Body of pancreas (tissue), 4 donors: ENCODE data around the gene ROBO2.

Experiments
- POLR2A ChIP-seq, 3 donors: fragments of 450-650 bp; IDR thresholded peaks; one replicate each; pipeline ENCODE4 v1.6.1; 2016; ENCODE audit warnings: antibody characterized with exemption in 3 of 3, mild to moderate bottlenecking in 2 of 3
- TF ChIP-seq, protein P1 (sequence below), 7 experiments: fragments of 450-650 bp in 4 of 7; fragments of 200-600 bp in 3 of 7; sonication (generic) in 3 of 7; IDR thresholded peaks; one replicate each; pipeline ENCODE4 v1.5.1; 2016 to 2019; ENCODE audit warnings: antibody characterized with exemption in 7 of 7

DNA sequence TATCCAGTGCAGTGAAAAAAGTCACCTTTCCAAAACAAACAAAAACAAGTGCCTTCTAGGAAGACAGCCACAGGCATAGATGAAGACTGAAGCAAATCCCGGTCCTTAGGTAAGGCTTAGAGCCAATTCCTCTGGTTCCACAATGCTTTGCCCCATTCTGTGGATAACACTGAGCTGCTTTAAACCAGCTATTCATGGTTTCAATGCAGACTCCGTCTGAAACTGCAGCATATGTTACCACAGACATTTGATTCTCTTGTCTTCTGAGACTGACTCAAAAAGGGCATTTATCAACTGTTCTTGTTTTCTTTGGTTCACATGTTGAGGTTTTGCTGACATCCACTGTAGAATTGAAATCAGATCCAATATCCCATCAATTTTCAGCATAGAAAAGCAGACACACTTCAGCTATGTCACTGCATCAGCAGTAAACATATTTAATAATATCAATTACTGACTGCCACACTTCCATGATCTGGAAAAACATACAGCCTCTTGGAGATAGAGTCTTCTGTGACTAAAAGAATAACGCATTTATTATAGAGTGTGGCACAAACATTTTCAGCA, 659.3 kb downstream of the ROBO2 start:
- TF ChIP-seq, protein P1, sequence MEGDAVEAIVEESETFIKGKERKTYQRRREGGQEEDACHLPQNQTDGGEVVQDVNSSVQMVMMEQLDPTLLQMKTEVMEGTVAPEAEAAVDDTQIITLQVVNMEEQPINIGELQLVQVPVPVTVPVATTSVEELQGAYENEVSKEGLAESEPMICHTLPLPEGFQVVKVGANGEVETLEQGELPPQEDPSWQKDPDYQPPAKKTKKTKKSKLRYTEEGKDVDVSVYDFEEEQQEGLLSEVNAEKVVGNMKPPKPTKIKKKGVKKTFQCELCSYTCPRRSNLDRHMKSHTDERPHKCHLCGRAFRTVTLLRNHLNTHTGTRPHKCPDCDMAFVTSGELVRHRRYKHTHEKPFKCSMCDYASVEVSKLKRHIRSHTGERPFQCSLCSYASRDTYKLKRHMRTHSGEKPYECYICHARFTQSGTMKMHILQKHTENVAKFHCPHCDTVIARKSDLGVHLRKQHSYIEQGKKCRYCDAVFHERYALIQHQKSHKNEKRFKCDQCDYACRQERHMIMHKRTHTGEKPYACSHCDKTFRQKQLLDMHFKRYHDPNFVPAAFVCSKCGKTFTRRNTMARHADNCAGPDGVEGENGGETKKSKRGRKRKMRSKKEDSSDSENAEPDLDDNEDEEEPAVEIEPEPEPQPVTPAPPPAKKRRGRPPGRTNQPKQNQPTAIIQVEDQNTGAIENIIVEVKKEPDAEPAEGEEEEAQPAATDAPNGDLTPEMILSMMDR (IDR thresholded peaks at IDR 0.05), result no peak
- TF ChIP-seq POLR2A (IDR thresholded peaks at IDR 0.05), result no peak
